ENCODE data around the gene TRIO.

DNA sequence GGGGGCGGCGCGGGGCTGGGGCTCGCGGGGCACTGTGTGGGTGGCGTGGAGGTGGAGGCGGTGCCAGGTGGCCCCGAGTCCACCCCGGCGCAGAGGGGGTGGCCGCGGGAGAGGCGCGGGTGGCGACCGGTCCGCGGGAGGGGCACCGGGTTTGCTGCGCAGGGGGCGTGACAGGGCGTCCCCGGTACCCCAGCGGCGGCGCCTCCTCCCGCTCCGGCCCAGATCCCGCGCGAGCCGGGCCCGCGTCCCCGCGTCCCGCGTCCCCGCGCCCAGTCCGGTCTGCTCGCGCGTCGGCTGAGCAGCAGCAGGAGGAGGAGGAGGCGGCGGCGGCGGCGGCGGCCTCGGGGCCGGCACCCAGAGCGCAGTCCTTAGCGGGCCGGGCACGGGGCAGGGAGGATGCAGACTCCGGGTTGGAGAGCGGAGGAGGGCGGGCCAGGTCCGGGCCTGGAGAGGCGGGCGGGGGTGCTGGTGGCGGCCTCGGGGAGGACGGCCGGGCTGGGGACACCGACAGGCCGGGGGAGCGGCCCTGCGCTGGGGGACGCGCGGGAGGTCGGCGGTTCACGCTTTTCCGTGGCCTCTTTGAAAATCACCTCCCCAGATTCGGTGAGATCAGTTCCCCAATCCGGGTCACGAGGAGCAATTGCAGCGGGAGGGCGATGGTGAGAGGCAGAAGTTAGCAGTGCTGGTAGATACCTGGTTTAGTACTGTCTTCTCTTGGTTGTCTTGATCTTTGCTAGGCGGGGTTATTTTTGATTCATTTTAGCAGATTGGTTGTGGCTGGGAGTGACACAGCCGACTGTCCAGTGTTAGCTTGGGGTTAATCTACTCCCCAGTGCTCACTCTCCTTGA lies 1.7 kb downstream of the TRIO start:
- no peak for TF ChIP-seq CTCF (IDR thresholded peaks at IDR 0.05; ENCODE audit: insufficient read depth, low read length, poor library complexity, severe bottlenecking)
- TF ChIP-seq EZH2phosphoT487 (conservative IDR thresholded peaks at IDR 0.05; ENCODE audit: low read length): no peak
